A549 (cell line): ENCODE results near the gene MAPT. TPM values are rescaled to one million over a fixed set of nuclear protein-coding genes. Genes with fewer than 3 reads are reported as not detected.
A peak's percentile ranks its signal among the peaks of the same experiment; 100 is the strongest.

ENCODE experiments used
- ATAC-seq, 2 experiments: fragments of 200-7000 bp in 1 of 2; fragments of >200 bp in 1 of 2; cut with Nextera tagmentation in 1 of 2; cut with Tn5 transposase in 1 of 2; 3 replicates each; pipeline versions ENCODE4 v1.8.0 to v1.9.1; 2018 to 2020; ENCODE audit warnings: mild to moderate bottlenecking in 1 of 2, moderate library complexity in 1 of 2
- CTCF ChIA-PET: fragments of 300-600 bp; sonication (Branson Sonifier 250); formaldehyde crosslinking; extraction: SDS; loops from one replicate; lab custom pipeline; 2021; ENCODE audit warnings: antibody characterized with exemption, inconsistent platforms; lab: Yijun Ruan, JAX
- POLR2A ChIA-PET: fragments of 350-600 bp; formaldehyde crosslinking; extraction: SDS; loops from one replicate; lab custom pipeline; 2021; ENCODE audit warnings: antibody characterized with exemption, inconsistent platforms; lab: Yijun Ruan, JAX
- DNase-seq, 2 experiments: peaks; one replicate each; pipeline versions ENCODE4 v3.0.0 to v3.0.0-alpha.2; 2011 to 2016; ENCODE audit warnings: low read depth in 1 of 2, low spot score in 1 of 2
- FAIRE-seq: peaks from 2 replicates; lab custom pipeline; 2011; peaks lifted over from hg19 to GRCh38; lab: Jason Lieb, UNC
- H3K27ac ChIP-seq, 2 experiments: fragments of >200 bp; sonication (Bioruptor Twin); formaldehyde crosslinking; 3 replicates each; pipeline ENCODE4 v1.5.1; 2016 to 2017
- H3K4me1 ChIP-seq: fragments of >200 bp; sonication (Bioruptor Twin); formaldehyde crosslinking; 3 replicates; pipeline ENCODE4 v1.6.1; 2016
- H3K4me2 ChIP-seq: fragments of >200 bp; sonication (Bioruptor Twin); formaldehyde crosslinking; 3 replicates; pipeline ENCODE4 v1.6.1; 2016
- H3K4me3 ChIP-seq: fragments of >200 bp; sonication (Bioruptor Twin); formaldehyde crosslinking; 3 replicates; pipeline ENCODE4 v1.5.1; 2016
- H3K9me3 ChIP-seq: fragments of >200 bp; sonication (Bioruptor Twin); formaldehyde crosslinking; 3 replicates; pipeline ENCODE4 v1.6.1; 2016
- BHLHE40 ChIP-seq: IDR thresholded peaks from 2 replicates; pipeline ENCODE4 v1.6.1; 2012; ENCODE audit warnings: low read depth, low read length, inconsistent platforms
- CBX2 ChIP-seq: fragments of 200-600 bp; sonication (generic); IDR thresholded peaks from 2 replicates; pipeline ENCODE4 v1.6.1; 2016; ENCODE audit warnings: low read depth, mild to moderate bottlenecking, borderline replicate concordance
- CEBPB ChIP-seq, 2 experiments: fragments of >200 bp in 1 of 2; sonication (Bioruptor Twin) in 1 of 2; formaldehyde crosslinking in 1 of 2; IDR thresholded peaks; 2 replicates each; pipeline ENCODE4 v1.6.1; 2012 to 2016
- CTCF ChIP-seq: fragments of >200 bp; sonication (Bioruptor Twin); formaldehyde crosslinking; IDR thresholded peaks from 3 replicates; pipeline ENCODE4 v1.5.1; 2016
- EHF ChIP-seq: fragments of 250-450 bp; sonication (Bioruptor Pico); IDR thresholded peaks from 2 replicates; pipeline ENCODE4 v1.5.0; 2020; ENCODE audit warnings: mild to moderate bottlenecking
- EHMT2 ChIP-seq: fragments of 200-600 bp; sonication (generic); IDR thresholded peaks from 2 replicates; pipeline ENCODE4 v1.6.1; 2016; ENCODE audit warnings: antibody characterized with exemption, low read depth, mild to moderate bottlenecking, moderate library complexity
- FOXS1 ChIP-seq: fragments of 250-450 bp; sonication (Bioruptor Pico); IDR thresholded peaks from 2 replicates; pipeline ENCODE4 v1.5.0; 2020; ENCODE audit warnings: mild to moderate bottlenecking, moderate library complexity
- HDAC2 ChIP-seq: fragments of 200-600 bp; sonication (generic); IDR thresholded peaks from 2 replicates; pipeline ENCODE4 v1.6.1; 2016
- HOXB13 ChIP-seq: fragments of 250-450 bp; sonication (Bioruptor Pico); IDR thresholded peaks from 2 replicates; pipeline ENCODE4 v1.5.0; 2020; ENCODE audit warnings: low read depth, mild to moderate bottlenecking, moderate library complexity
- HOXB5 ChIP-seq: fragments of 250-450 bp; sonication (Bioruptor Pico); IDR thresholded peaks from 2 replicates; pipeline ENCODE4 v1.5.0; 2020; ENCODE audit warnings: mild to moderate bottlenecking, moderate library complexity
- JUNB ChIP-seq: fragments of >200 bp; sonication (Bioruptor Twin); formaldehyde crosslinking; IDR thresholded peaks from 2 replicates; pipeline ENCODE4 v1.6.1; 2016
- KDM1A ChIP-seq: fragments of 200-600 bp; sonication (generic); IDR thresholded peaks from 2 replicates; pipeline ENCODE4 v1.6.1; 2016; ENCODE audit warnings: low read depth, mild to moderate bottlenecking
- MAFK ChIP-seq: fragments of 450-650 bp; IDR thresholded peaks from 2 replicates; pipeline ENCODE4 v1.6.1; 2014; ENCODE audit not compliant: partially characterized antibody
- MAZ ChIP-seq: fragments of 150-350 bp; IDR thresholded peaks from 2 replicates; pipeline ENCODE4 v1.6.1; 2014; ENCODE audit warnings: antibody characterized with exemption, low read depth, low read length, borderline replicate concordance
- MYC ChIP-seq: IDR thresholded peaks from 2 replicates; pipeline ENCODE4 v1.6.1; 2012; ENCODE audit warnings: mild to moderate bottlenecking, inconsistent platforms, low read length, improper control_type of control experiment, borderline replicate concordance
- POLR2A ChIP-seq: IDR thresholded peaks from 2 replicates; pipeline ENCODE4 v1.6.1; 2012; ENCODE audit warnings: mild to moderate bottlenecking, low read length
- RFX5 ChIP-seq: fragments of 450-650 bp; IDR thresholded peaks from 2 replicates; pipeline ENCODE4 v1.7.1; 2014; ENCODE audit warnings: antibody characterized with exemption, mild to moderate bottlenecking, moderate library complexity
- RNF2 ChIP-seq: fragments of 200-600 bp; sonication (generic); IDR thresholded peaks from 2 replicates; pipeline ENCODE4 v1.6.1; 2016; ENCODE audit warnings: low read depth, mild to moderate bottlenecking, antibody characterized with exemption, moderate library complexity, borderline replicate concordance
- SMC3 ChIP-seq: fragments of >200 bp; sonication (Bioruptor Twin); formaldehyde crosslinking; IDR thresholded peaks from 3 replicates; pipeline ENCODE4 v1.6.1; 2018; ENCODE audit warnings: inconsistent platforms
- SREBF2 ChIP-seq: fragments of 450-650 bp; IDR thresholded peaks from 2 replicates; pipeline ENCODE4 v1.6.1; 2014; ENCODE audit warnings: mild to moderate bottlenecking, moderate library complexity
- TFCP2L1 ChIP-seq: fragments of 250-450 bp; sonication (Bioruptor Pico); IDR thresholded peaks from 2 replicates; pipeline ENCODE4 v1.5.0; 2021; ENCODE audit warnings: mild to moderate bottlenecking
- TP53 ChIP-seq: fragments of 250-450 bp; sonication (Bioruptor Pico); IDR thresholded peaks from 2 replicates; pipeline ENCODE4 v1.5.0; 2021; ENCODE audit warnings: mild to moderate bottlenecking, moderate library complexity
- ZNF302 ChIP-seq: fragments of 250-450 bp; sonication (Bioruptor Pico); IDR thresholded peaks from 2 replicates; pipeline ENCODE4 v1.9.0; 2021; ENCODE audit warnings: inconsistent platforms, mild to moderate bottlenecking, moderate library complexity
- WGBS: methylation state at CpG from one replicate; pipeline ENCODE4 v1.1.6; 2017; ENCODE audit errors: missing lambda C conversion rate; 5-methylcytosine and 5-hydroxymethylcytosine counted together
- polyA plus RNA-seq, 4 experiments: library from polyadenylated mRNA; depleted of rRNA in 3 of 4; stranded (reverse); fragments of >200 nt; fragmentation: RNase III in 1 of 4; extraction: RNeasy Plus Mini Kit Qiagen cat#74134 plus additional on column Dnase treatment in 1 of 4; gene quantifications; 2 replicates in 3 of 4; 3 replicates in 1 of 4; pipeline ENCODE4 v1.2.3, GENCODE V29; 2011 to 2017
- TF ChIP-seq, protein P1 (sequence below): fragments of 150-350 bp; IDR thresholded peaks from 2 replicates; pipeline ENCODE4 v1.6.1; 2014; ENCODE audit warnings: low read depth, mild to moderate bottlenecking, low read length
- TF ChIP-seq, protein P2 (sequence below): fragments of >200 bp; sonication (Bioruptor Twin); formaldehyde crosslinking; IDR thresholded peaks from 3 replicates; pipeline ENCODE4 v1.6.1; 2016
- TF ChIP-seq, protein P3 (sequence below): fragments of 250-450 bp; sonication (Bioruptor Pico); IDR thresholded peaks from 2 replicates; pipeline ENCODE4 v1.5.0; 2021; ENCODE audit warnings: mild to moderate bottlenecking, moderate library complexity, borderline replicate concordance
- TF ChIP-seq, protein P4 (sequence below): IDR thresholded peaks from 2 replicates; pipeline ENCODE4 v1.6.1; 2012

MAPT gene
- polyA plus RNA-seq, 2 of the 4 experiments (the other 2 are of a cell fraction) = 1.2 to 1.6 TPM

GRCh38 chr17:45940826-45941225 is 46.5 kb downstream of the MAPT start:
- FAIRE-seq = peak; percentile 46
- POLR2A ChIA-PET = no interaction called here
- WGBS = 62% methylated on average over 3 of the region's 3 CpGs
- ATAC-seq = no peak
- no peak for TF ChIP-seq KDM1A
- no peak for TF ChIP-seq CTCF
- TF ChIP-seq POLR2A = no peak
- TF ChIP-seq SREBF2 = no peak
- no peak for TF ChIP-seq HOXB5 (CRISPR knock-in tag)
- TF ChIP-seq ZNF302 = no peak
- TF ChIP-seq FOXS1 (CRISPR knock-in tag) = no peak
- no peak for TF ChIP-seq MAZ
- TF ChIP-seq HDAC2 = no peak
- TF ChIP-seq, protein P1, sequence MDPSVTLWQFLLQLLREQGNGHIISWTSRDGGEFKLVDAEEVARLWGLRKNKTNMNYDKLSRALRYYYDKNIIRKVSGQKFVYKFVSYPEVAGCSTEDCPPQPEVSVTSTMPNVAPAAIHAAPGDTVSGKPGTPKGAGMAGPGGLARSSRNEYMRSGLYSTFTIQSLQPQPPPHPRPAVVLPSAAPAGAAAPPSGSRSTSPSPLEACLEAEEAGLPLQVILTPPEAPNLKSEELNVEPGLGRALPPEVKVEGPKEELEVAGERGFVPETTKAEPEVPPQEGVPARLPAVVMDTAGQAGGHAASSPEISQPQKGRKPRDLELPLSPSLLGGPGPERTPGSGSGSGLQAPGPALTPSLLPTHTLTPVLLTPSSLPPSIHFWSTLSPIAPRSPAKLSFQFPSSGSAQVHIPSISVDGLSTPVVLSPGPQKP = no peak
- no peak for TF ChIP-seq JUNB
- no peak for TF ChIP-seq SMC3
- TF ChIP-seq, protein P2, sequence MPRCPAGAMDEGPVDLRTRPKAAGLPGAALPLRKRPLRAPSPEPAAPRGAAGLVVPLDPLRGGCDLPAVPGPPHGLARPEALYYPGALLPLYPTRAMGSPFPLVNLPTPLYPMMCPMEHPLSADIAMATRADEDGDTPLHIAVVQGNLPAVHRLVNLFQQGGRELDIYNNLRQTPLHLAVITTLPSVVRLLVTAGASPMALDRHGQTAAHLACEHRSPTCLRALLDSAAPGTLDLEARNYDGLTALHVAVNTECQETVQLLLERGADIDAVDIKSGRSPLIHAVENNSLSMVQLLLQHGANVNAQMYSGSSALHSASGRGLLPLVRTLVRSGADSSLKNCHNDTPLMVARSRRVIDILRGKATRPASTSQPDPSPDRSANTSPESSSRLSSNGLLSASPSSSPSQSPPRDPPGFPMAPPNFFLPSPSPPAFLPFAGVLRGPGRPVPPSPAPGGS = no peak
- TF ChIP-seq EHF (CRISPR knock-in tag) = no peak
- TF ChIP-seq, protein P3, sequence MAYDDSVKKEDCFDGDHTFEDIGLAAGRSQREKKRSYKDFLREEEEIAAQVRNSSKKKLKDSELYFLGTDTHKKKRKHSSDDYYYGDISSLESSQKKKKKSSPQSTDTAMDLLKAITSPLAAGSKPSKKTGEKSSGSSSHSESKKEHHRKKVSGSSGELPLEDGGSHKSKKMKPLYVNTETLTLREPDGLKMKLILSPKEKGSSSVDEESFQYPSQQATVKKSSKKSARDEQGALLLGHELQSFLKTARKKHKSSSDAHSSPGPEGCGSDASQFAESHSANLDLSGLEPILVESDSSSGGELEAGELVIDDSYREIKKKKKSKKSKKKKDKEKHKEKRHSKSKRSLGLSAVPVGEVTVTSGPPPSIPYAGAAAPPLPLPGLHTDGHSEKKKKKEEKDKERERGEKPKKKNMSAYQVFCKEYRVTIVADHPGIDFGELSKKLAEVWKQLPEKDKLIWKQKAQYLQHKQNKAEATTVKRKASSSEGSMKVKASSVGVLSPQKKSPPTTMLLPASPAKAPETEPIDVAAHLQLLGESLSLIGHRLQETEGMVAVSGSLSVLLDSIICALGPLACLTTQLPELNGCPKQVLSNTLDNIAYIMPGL (CRISPR knock-in tag) = no peak
- no peak for TF ChIP-seq CEBPB (IDR thresholded peaks at IDR 0.05)
- TF ChIP-seq HOXB13 (CRISPR knock-in tag) = no peak
- DNase-seq = no peak
- no peaks in the 10 kb centered on the region for H3K4me1 ChIP-seq
- H3K27ac ChIP-seq = no peak overlapping the region
- no peak overlapping the region for H3K4me3 ChIP-seq
- no peaks in the 10 kb centered on the region for H3K9me3 ChIP-seq
- CTCF ChIA-PET = interaction anchor here (0.6 to 9.9 kb wide), 7 partner anchors 8 to 109 kb away, joined by 3 to 89 read pairs (median 5); partner anchors contain the start of gene MAPT
- H3K4me2 ChIP-seq = no peak overlapping the region

DNA sequence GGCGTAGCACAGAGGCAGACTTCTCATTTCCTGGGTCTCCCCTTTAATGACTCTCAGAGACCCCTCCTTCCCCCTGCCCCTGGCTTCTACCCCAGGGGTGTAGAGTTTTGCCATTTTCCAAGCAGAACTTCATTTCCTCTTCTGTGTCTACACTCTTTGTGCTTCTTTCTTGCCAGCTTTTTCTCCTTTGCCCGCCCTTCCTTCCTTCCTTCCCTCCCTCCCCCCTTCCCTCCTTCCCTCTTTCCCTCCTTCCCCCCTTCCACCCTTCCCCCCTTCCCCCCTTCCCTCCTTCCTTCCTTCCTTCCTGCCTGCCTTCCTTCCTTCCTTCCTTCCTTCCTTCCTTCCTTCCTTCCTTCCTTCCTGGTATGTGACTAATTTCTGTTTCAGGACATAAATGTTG is 47.0 kb downstream of the MAPT start:
- no peak for DNase-seq
- CTCF ChIA-PET = interaction anchor here (1.0 to 3.0 kb wide), 4 partner anchors 10 to 109 kb away, joined by 3 to 9 read pairs (median 6); partner anchors contain the start of gene MAPT
- H3K4me1 ChIP-seq = no peaks in the 10 kb centered on the region
- no peaks in the 10 kb centered on the region for H3K9me3 ChIP-seq
- ATAC-seq = no peak
- 73% methylated on average over 2 of the region's 2 CpGs for WGBS
- no peak overlapping the region for H3K4me2 ChIP-seq
- H3K27ac ChIP-seq = no peak overlapping the region
- TF ChIP-seq TP53 (CRISPR knock-in tag) (no peak), JUNB (no peak), MAFK (no peak), RNF2 (no peak), MYC (no peak), HOXB13 (CRISPR knock-in tag) (no peak), CBX2 (no peak), TFCP2L1 (CRISPR knock-in tag) (no peak), HOXB5 (CRISPR knock-in tag) (no peak), BHLHE40 (no peak), EHMT2 (no peak), RFX5 (no peak)
- TF ChIP-seq, protein P1 = no peak
- TF ChIP-seq, protein P4, sequence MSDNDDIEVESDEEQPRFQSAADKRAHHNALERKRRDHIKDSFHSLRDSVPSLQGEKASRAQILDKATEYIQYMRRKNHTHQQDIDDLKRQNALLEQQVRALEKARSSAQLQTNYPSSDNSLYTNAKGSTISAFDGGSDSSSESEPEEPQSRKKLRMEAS = no peak
- H3K4me3 ChIP-seq = no peak overlapping the region
- POLR2A ChIA-PET = no interaction called here
- FAIRE-seq = no peak
